ENCODE measurements around the gene EDC4. TPM values are rescaled to one million over a fixed set of nuclear protein-coding genes. Genes with fewer than 3 reads are reported as not detected.

The EDC4 gene
- total and polyA plus RNA-seq, 2 of the 13 experiments (the other 11 are each of a cell fraction or from before 2014, with no cell fraction given), result 51.4 to 59.1 TPM

- TF ChIP-seq GFI1 (CRISPR knock-in tag; IDR thresholded peaks at IDR 0.05; ENCODE audit: borderline replicate concordance) (peak; percentile 78; the same call in 1 of the 2 replicates), NFE2L2 (IDR thresholded peaks at IDR 0.05; ENCODE audit: low read length) (peak; percentile 4; the same call in 1 of the 2 replicates), TRAFD1 (CRISPR knock-in tag; IDR thresholded peaks at IDR 0.05; ENCODE audit: borderline replicate concordance) (no peak), MEIS2 (CRISPR knock-in tag; IDR thresholded peaks at IDR 0.05) (peak; percentile 67), ZNF234 (CRISPR knock-in tag; conservative IDR thresholded peaks at IDR 0.05) (peak; percentile 90; the same call in 1 of the 2 replicates), MXD3 (CRISPR knock-in tag; IDR thresholded peaks at IDR 0.05) (peak; percentile 91; the same call in 1 of the 2 replicates), IRF2 (CRISPR knock-in tag; IDR thresholded peaks at IDR 0.05) (peak; percentile 95), ZNF407 (CRISPR knock-in tag; IDR thresholded peaks at IDR 0.05; ENCODE audit: not compliant biosample characterization) (peak; percentile 81), MLLT10 (CRISPR knock-in tag; IDR thresholded peaks at IDR 0.05) (no peak), MLX (CRISPR knock-in tag; IDR thresholded peaks at IDR 0.05) (0 out of 2 replicates have a peak, but pooled peaks have one; percentile 30), ZNF431 (CRISPR knock-in tag; IDR thresholded peaks at IDR 0.05; ENCODE audit: borderline replicate concordance, low read depth) (peak; percentile 76; the same call in 1 of the 2 replicates), HNRNPH1 (optimal IDR thresholded peaks at IDR 0.05; ENCODE audit: low read depth, low read length) (peak; percentile 96), DPF2 (CRISPR knock-in tag; IDR thresholded peaks at IDR 0.05; ENCODE audit: borderline replicate concordance, low read depth) (no peak), FOXK2 (IDR thresholded peaks at IDR 0.05) (no peak), FOXJ3 (CRISPR knock-in tag; IDR thresholded peaks at IDR 0.05; ENCODE audit: borderline replicate concordance) (no peak), ZNF331 (CRISPR knock-in tag; IDR thresholded peaks at IDR 0.05) (peak; percentile 89), ZBTB20 (CRISPR knock-in tag; IDR thresholded peaks at IDR 0.05; ENCODE audit: borderline replicate concordance, low read depth) (peak; percentile 79; the same call in 1 of the 2 replicates), SIX4 (CRISPR knock-in tag; IDR thresholded peaks at IDR 0.05) (peak; percentile 87), ZBTB7A (CRISPR knock-in tag; IDR thresholded peaks at IDR 0.05) (no peak)
Observed at GRCh38 chr16:67872631-67873434, at the start of gene EDC4 (continued).
